ENCODE results near the gene ACTL10.

- TF ChIP-seq CTCF (conservative IDR thresholded peaks at IDR 0.05) (no peak), EZH2 (IDR thresholded peaks at IDR 0.05; ENCODE audit: low read depth) (no peak)
Measured at GRCh38 chr20:33672426-33673113, 5.8 kb downstream of the ACTL10 start.
